ENCODE results near the gene RTF2. TPM values are rescaled to one million over a fixed set of nuclear protein-coding genes. Genes with fewer than 3 reads are reported as not detected.
A peak's percentile ranks its signal among the peaks of the same experiment; 100 is the strongest.

Gene RTF2
- total and polyA plus RNA-seq, 10 donors, result 50.3 to 89.3 (median 76.3) TPM

DNA sequence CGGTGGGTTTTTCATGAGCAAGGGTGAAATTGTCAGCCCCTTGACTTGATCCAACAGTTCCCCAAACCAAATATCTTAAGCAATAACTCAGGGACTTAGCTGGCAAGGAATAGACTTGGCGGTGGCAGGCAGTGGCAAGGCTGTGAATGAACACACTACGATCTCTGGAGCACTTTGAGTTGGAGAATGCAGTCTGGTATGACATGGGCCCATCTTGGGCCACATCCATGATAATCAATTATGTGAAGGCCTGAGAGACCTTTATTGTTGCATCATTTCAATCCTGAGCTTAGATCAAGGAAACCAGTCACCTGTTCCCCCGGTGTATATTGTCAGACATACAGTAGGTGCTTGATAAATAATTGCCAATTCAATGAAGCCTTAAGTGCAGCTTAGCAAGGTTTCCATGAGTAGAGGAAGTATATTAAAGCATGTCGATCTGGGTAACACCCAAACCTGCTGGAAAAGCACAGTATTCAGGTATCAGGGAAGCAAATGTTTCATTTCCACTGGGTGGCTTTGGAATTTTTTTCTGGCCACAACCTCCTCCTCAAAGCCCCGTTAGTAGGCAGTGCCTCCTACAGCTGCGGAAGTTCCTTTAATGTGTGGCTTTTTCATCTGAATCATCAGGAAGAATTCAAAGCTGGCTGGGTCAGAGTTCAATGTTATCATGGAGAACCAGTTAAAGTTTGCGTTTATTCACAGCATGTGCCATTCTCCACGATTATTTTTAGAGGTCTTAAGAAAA lies 46.2 kb upstream of the RTF2 start:
- Histone ChIP-seq H3K27ac (peak overlapping the region in 7 of 8 donors; percentile 55 to 90 (median 62)), H3K4me1 (peaks cover 6 to 97% (median 58%) of the 10 kb centered on the region in 6 donors), H3K4me3 (no peak overlapping the region), H3K9me3 (no peaks in the 10 kb centered on the region), H3K36me3 (peaks cover 0 to 1% (median 0%) of the 10 kb centered on the region in 6 donors), H3K27me3 (replicated peaks in 1 of 7) (no peaks in the 10 kb centered on the region)
- WGBS, 5 donors, result 28 to 42% (median 36%) methylated on average over 9 of the region's 9 CpGs
- TF ChIP-seq POLR2AphosphoS5 (IDR thresholded peaks at IDR 0.05), result no peak
- TF ChIP-seq, protein P1, sequence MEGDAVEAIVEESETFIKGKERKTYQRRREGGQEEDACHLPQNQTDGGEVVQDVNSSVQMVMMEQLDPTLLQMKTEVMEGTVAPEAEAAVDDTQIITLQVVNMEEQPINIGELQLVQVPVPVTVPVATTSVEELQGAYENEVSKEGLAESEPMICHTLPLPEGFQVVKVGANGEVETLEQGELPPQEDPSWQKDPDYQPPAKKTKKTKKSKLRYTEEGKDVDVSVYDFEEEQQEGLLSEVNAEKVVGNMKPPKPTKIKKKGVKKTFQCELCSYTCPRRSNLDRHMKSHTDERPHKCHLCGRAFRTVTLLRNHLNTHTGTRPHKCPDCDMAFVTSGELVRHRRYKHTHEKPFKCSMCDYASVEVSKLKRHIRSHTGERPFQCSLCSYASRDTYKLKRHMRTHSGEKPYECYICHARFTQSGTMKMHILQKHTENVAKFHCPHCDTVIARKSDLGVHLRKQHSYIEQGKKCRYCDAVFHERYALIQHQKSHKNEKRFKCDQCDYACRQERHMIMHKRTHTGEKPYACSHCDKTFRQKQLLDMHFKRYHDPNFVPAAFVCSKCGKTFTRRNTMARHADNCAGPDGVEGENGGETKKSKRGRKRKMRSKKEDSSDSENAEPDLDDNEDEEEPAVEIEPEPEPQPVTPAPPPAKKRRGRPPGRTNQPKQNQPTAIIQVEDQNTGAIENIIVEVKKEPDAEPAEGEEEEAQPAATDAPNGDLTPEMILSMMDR (IDR thresholded peaks at IDR 0.05 in 8 of 11, conservative IDR thresholded peaks at IDR 0.05 in 3 of 11), result no peak
- no peak for TF ChIP-seq POLR2A (IDR thresholded peaks at IDR 0.05)
- intact Hi-C loops (cut with DNase I; ENCODE audit: low total_unique reads), result no loop called here
- no peak for DNase-seq

DNA sequence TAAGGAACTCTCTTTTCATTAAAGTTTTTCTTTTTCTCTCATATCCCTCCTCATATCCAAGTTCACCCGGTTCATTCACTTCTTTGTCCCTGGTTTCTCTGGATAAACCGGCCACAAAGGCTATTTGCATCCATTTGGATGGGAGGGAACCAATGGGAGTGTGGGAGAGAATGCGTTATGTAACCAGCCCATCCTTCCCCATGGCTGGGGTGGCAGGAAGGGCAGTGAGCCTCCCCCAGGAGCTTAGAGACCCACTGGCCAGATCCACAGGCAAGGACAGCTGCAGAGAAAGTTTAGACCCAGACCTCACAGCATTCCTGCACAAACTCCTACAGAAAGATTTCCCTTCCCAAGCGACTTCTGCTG lies 45.6 kb upstream of the RTF2 start:
- Histone ChIP-seq H3K4me3 (no peak overlapping the region), H3K36me3 (no peaks in the 10 kb centered on the region), H3K27ac (peak overlapping the region in 7 of 8 donors; percentile 55 to 90 (median 62)), H3K4me1 (peaks cover 6 to 97% (median 58%) of the 10 kb centered on the region in 6 donors), H3K27me3 (replicated peaks in 1 of 7) (no peaks in the 10 kb centered on the region), H3K9me3 (no peaks in the 10 kb centered on the region)
- WGBS, 5 donors, result 53 to 75% (median 57%) methylated on average over 4 of the region's 4 CpGs
- intact Hi-C loops (cut with DNase I; ENCODE audit: low total_unique reads), result no loop called here
- DNase-seq, result no peak
- TF ChIP-seq, protein P1 (IDR thresholded peaks at IDR 0.05 in 8 of 11, conservative IDR thresholded peaks at IDR 0.05 in 3 of 11), result no peak
- peak in 1 of 3 donors; percentile 29 for TF ChIP-seq POLR2AphosphoS5 (IDR thresholded peaks at IDR 0.05)

DNA sequence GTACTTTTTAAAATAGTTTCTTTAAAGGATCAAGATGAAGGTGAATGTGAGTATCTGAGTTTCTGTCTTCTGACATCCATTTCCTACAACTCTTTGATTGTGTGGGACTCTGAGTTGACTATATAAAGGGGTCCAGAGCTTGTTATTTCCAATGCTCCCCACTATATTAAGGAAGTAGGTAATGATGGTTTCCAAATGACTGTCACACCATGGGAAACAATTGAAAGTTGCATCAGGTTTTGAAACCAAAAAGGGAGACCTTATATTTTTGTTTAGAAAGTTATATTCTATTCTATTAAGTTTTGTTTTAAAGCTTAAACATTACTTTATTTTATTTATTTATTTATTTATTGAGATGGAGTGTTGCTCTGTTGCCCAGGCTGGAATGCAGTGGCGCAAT lies 45.2 kb upstream of the RTF2 start:
- Histone ChIP-seq H3K36me3 (no peaks in the 10 kb centered on the region), H3K27me3 (replicated peaks in 1 of 7) (no peaks in the 10 kb centered on the region), H3K27ac (peak overlapping the region in 6 of 8 donors; percentile 55 to 90 (median 76)), H3K4me1 (peaks cover 6 to 97% (median 58%) of the 10 kb centered on the region in 6 donors), H3K4me3 (no peak overlapping the region), H3K9me3 (no peaks in the 10 kb centered on the region)
- 96 to 100% (median 97%) methylated on average over 1 of the region's 1 CpG for WGBS, 5 donors
- no peak for DNase-seq
- intact Hi-C loops (cut with DNase I; ENCODE audit: low total_unique reads), result no loop called here
- no peak for TF ChIP-seq POLR2AphosphoS5 (IDR thresholded peaks at IDR 0.05)

DNA sequence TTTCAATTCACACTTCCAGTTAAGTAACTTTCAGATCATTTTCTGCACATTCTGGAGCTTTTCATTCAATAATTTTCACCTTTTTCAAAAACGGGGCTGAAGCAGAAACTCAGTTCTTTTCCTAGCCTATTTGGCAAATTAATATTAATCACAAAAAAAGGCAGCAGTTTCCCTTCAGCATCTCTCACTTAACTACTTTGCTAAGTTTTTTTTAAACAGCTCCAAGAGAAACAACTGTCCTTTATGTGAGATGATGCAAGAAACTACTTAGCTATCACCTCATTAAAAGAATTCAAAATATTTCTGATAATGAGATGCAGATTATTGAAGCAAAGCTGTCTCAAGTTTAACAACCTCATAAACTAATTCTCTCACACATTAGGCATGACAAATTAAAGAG lies 44.5 kb upstream of the RTF2 start:
- H3K4me1 ChIP-seq, result peaks cover 6 to 97% (median 61%) of the 10 kb centered on the region in 6 donors
- H3K4me3 ChIP-seq, result no peak overlapping the region
- H3K27me3 ChIP-seq (replicated peaks in 1 of 7), result no peaks in the 10 kb centered on the region
- peak overlapping the region in 4 of 8 donors; percentile 38 to 90 (median 75) for H3K27ac ChIP-seq
- TF ChIP-seq POLR2A (IDR thresholded peaks at IDR 0.05) (no peak), POLR2AphosphoS5 (IDR thresholded peaks at IDR 0.05) (no peak)
- TF ChIP-seq, protein P1 (IDR thresholded peaks at IDR 0.05 in 8 of 11, conservative IDR thresholded peaks at IDR 0.05 in 3 of 11), result no peak
- intact Hi-C loops (cut with DNase I; ENCODE audit: low total_unique reads), result no loop called here
- WGBS, 5 donors, result 55 to 72% (median 60%) methylated on average over 1 of the region's 1 CpG
- no peak for DNase-seq
- no peaks in the 10 kb centered on the region for H3K9me3 ChIP-seq
- H3K36me3 ChIP-seq, result no peaks in the 10 kb centered on the region

All from spleen (tissue), 11 donors.